Measurements from ENCODE around the gene ZNF93.

The ZNF93 gene

GRCh38 chr19:19966862-19967261 is 66.1 kb downstream of the ZNF93 start:
- Histone ChIP-seq H3K27ac (replicated peaks) (peak overlapping the region; percentile 81), H3K27me3 (ENCODE audit: insufficient read depth, poor library complexity, severe bottlenecking) (no peaks in the 10 kb centered on the region), H3K4me3 (replicated peaks; ENCODE audit: insufficient read depth, low read length) (no peak overlapping the region)
- no peak for DNase-seq (ENCODE audit: low read depth in 1 of 2, low spot score in 1 of 2)
- TF ChIP-seq GABPA (IDR thresholded peaks at IDR 0.05; ENCODE audit: low read depth) (no peak), SPI1 (IDR thresholded peaks at IDR 0.05; ENCODE audit: borderline replicate concordance, low read depth) (no peak), CTCF (IDR thresholded peaks at IDR 0.05; ENCODE audit: insufficient read depth, low read length) (no peak), REST (IDR thresholded peaks at IDR 0.05; ENCODE audit: insufficient replicate concordance, low read depth) (no peak), POLR2AphosphoS5 (IDR thresholded peaks at IDR 0.05; ENCODE audit: low read depth) (no peak)

Measured in HL-60 (cell line).